HG03432 (cell line): ENCODE results near the gene ADAM8.
"Not testable (repeated sequence)": the region's sequence is repeated elsewhere in the genome, so short reads cannot be mapped to it uniquely, and the experiment has no call there.

ENCODE experiments used
- ATAC-seq: cut with Tn5 transposase; IDR thresholded peaks from one replicate; pipeline ENCODE4 v1.9.1; 2021; ENCODE audit warnings: mild to moderate bottlenecking, moderate library complexity; ENCODE audit not compliant: unreplicated experiment

Gene ADAM8

DNA sequence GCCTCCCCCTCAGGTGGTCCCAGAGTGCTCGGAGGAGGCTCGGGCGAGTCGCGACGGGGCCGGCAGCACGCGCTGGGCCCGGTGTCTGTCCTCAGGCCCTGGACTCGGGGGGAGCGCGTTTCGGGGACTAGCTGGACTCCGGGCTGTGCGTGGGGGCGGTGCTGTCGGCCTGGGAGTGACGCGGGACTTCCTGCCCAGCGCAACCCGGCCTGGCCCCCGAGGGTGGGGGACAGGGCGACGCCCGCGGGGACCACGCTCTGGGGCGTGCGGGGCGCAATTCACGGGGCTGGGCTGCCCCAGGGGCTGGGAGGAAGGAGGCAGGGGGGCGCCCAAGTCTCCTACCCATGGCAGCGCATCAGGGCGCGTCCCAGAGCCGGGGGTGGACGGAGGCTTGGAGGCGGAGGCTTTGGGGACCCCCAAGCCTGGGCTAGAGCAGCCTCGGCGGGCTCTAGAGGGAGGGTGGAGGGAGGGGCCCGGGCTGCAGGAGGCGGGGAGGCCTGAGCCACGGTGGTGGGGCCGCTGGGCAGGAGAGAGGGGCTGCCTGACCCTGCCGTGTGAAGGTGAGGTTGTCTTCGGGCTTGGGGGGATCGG lies 41.3 kb downstream of the ADAM8 start:
- no peak for ATAC-seq

GRCh38 chr10:133234796-133235195 lies 41.9 kb downstream of the ADAM8 start:
- not testable (repeated sequence) for ATAC-seq

- no peak for ATAC-seq
These were observed 44.6 kb downstream of the ADAM8 start for GRCh38 chr10:133231946-133232574.

DNA sequence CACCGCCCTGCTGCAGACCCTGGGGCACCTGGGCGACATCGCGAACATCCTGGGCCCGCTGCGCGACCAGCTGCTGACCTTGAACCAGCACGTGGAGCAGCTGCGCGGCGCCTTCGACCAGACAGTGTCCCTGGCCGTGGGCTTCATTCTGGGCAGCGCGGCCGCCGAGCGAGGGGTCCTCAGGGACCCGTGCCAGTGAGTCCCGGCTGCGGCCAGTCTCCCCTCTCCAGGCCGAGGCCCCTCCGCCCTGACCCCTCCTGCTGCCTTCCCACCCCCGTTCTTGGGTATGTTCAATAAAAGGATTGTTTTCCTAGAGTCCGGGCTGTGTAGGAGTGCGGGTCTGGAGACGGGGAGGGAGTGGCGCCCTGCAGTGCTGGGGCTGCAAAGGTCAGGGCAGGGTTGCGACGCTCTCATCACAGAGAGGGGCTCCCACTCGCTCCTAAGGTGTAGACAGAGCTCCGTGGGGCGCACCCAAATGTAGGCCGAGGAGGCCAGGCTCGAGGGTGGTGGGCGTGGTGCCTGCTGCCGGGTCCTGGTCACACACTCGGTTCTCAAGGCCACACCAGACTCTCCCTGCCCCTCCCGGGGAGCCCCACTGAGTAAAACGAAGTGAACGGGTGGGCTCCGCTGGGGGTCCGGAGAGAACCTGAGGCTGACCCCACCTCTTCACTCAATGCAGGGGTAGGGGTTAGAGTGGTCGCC lies 45.3 kb downstream of the ADAM8 start:
- no peak for ATAC-seq

- no peak for ATAC-seq
These were observed 46.1 kb downstream of the ADAM8 start for GRCh38 chr10:133230387-133231195.

- ATAC-seq: no peak
These were observed 46.7 kb downstream of the ADAM8 start, which contains the start of gene UTF1 for GRCh38 chr10:133230044-133230361. Gene UTF1 (plus strand): TSS chr10:133230217. CDS start chr10:133230289, 72 bp downstream.

DNA sequence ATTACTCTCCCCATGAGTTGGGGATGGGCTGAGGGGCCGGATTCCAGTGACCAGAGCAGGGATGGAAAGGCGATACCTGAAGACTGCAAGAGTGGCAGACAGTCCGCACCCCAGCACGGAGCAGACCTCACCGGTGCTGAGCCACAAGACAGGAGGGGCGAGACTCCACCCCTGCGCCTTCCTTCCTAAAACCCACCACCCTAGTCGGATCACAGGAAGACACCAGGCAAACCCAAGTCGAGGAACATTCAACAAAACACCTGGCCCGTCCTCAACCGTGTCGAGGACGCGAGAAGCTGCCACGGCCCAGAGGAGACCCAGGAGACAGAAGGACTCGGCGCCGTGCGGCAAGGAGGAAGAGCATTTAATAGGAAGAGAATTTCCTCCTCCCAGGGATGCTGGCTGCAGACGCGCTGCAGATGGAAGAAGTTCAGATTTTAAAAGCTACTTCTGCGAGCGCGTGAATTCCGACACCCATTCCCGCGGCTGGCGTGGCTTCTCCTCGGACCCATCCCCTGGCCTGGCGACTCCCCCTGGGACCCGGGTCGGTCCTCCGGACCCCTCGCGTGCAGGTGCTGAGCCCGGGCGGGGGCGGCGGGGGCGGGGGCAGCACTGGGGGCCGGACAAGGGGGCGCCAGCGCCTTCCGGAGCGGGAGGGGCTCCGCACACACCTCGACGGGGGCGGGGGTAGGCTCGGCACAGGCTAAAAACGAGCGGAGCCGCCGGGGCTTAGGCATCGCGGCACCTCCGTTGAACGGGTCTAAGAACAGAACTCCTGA lies 47.2 kb downstream of the ADAM8 start:
- ATAC-seq: no peak

GRCh38 chr10:133227256-133227655 lies 49.4 kb downstream of the ADAM8 start:
- ATAC-seq: no peak

DNA sequence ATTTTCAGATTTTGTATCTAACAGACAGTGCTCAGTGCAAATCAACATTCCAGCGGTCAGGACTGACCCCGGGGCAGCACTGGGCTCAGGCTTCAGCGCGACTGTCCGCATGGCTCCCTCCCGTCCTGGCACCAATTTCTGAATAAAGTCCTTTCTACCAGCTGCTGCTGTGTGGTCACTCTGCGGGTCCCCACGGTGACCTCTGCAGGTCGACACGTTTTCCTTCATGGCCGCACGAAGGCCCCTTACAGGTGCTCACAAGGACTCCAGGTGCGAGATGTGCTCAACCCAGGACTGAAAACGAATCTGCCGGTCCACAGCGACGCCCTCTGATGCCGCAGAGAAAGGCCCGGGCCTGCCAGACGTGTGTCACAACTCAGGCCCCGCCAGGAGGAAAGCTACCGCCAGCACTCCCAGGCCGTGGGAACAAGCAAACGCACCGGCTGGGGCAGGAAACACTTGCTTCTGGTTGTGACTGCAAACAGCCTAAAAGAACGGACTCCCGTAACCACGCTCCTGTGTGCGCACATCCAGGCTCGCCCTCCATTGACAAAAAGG lies 50.3 kb downstream of the ADAM8 start:
- no peak for ATAC-seq

DNA sequence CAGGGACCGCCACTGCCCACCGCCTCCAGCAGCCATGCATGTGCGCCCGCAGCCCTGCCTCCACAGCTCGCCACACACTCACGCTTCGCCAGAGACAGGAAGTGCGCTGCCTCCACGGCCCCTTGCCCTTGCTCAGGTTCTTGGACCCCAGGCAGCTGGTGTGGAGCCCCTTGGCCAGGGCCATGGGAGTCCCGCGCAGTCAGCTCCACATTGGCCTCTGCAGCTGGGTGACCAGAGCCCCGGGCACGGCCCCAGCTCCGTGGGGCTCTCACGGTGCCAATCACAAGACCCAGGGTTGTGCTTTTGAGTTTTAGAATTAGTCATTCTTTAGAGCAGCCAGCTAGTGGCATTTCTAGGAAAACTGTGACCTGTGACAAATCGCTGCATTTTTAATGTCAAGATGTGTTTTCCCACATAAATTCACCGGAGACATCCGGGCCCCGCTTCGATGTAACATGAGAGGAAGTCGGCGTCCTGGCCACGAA lies 50.9 kb downstream of the ADAM8 start:
- no peak for ATAC-seq

DNA sequence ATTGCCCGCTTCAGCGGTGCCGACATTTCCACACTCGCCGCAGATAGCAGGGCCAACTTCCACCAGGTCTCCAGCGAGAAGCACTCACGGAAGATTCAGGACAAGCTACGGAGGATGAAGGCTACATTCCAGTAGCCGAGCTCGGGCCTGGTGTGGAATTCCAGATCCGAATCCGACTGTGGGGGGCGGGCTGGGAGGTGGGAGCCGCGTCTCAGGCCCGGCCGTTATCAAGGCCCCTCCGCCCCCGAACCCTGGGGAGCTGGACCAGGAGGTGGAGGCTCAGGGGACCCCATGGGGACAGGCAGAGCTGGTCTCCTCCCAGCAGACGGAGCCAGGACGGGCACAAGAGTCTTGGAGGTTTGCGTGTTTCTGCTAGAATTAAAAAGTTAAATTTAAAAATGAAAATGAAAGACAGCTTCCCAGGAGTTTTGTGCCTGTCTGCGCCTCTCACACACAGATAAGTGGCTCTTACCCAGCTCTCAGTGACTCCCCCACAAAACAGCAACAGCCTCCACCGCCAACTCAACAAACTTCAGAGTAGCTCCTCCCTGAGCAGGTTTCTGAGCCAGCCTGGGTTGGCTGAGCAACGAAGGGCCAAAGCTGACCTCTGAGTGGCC lies 51.8 kb downstream of the ADAM8 start:
- no peak for ATAC-seq

- no peak for ATAC-seq
These were observed 52.6 kb downstream of the ADAM8 start for GRCh38 chr10:133224076-133224475.

- ATAC-seq: not testable (repeated sequence)
These were observed 54.9 kb downstream of the ADAM8 start for GRCh38 chr10:133221756-133222155.

DNA sequence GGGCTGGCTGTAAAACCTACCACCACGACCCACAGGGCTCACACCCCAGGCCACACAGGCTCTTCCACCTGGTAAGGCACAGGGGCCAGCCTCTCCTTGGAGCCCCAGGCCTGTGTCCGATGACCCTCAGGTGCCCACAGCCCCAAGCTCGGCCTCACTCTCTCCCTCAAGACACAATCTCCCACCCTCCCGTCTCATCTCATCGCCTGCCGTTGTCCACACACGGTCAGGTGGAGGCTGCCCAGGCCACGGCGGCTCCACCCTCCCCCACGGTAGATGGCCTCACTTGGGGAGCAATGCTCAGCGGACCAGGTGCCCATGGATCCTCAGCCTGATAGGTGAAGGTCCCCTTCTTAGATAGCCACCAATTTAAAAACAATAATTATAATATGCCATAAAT lies 55.3 kb downstream of the ADAM8 start:
- ATAC-seq: no peak

DNA sequence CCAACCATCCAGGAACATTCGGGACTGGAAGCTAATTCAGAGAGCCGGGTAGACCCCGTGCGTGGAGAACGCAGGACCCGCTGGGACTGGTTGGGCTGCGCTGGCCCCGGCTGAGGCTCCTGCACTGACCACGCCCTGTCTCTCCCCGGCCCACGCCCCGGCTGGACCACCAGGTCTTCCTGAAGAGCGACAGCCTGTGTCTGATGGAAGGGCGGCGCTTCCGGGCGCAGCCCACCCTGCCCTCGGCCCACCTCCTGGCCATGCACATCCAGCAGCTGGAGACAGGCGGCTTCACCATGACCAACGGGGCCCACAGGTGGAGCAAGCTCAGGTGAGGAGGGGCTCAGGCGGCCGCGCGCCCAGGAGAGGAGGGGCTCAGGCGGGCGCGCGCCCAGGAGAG lies 56.9 kb downstream of the ADAM8 start:
- ATAC-seq: no peak

GRCh38 chr10:133218891-133219290 lies 57.8 kb downstream of the ADAM8 start:
- ATAC-seq: no peak

DNA sequence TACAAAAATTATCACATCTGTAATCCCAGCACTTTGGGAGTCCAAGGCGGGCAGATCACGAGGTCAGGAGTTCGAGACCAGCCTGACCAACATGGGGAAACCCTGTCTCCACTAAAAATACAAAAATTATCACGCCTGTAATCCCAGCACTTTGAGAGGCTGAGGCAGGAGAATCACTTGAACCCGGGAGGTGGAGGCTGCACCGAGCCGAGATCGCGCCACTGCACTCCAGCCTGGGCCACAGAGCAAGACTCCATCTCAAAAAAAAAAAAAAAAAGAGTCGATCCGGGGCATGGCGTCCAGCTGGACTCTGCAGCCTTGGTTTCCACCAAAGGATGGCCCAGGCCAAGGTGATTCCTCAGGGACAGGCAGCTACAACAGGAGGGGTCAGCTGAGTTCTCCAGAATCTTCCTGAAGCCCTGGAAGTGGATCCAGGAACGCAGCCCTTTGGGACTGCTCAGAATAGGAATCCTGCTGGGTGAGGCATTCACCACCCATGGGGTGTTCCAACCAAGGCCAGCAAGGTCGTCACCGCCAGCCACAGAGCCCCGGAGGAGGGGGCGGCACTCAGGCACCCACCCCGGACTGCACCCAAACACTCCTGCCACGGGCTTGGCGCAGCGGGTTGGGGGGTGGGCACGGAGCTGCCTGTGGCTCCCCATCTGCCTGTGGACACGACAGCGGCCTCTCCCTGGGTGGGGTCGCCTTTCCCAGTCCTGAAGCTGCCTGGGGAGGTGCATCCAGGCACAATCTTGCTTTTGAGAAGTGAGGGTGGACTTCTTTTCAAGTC lies 58.7 kb downstream of the ADAM8 start:
- no peak for ATAC-seq

DNA sequence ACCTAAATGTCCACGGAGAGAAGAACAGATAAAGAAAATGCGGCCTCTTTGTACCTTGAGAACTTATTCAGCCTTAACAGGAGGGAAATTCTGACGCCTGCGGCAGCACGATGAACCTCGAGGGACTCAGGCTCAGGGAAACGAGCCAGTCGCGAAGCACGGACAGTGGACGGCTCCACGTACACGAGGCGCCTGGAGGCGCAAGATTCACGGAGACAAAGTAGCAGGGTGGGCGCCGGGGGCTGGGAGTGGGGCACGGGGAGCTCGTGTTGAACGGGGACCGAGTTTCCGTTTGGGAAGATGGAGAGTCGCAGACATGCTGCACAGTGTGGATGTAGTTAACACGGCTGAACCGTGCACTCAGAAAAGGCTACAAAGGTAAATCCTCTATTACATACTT lies 59.9 kb downstream of the ADAM8 start:
- ATAC-seq: no peak

- no peak for ATAC-seq
These were observed 61.1 kb downstream of the ADAM8 start for GRCh38 chr10:133215586-133215985.
